Activated CD8-positive, alpha-beta memory T cell treated with anti-CD3 and anti-CD28 coated beads, Interleukin-2, amount 10 ng/mL, durations not matched to agents 7 days and 5 days (primary cell): ENCODE results near the gene POLR3K. TPM values are rescaled to one million over a fixed set of nuclear protein-coding genes. Genes with fewer than 3 reads are reported as not detected.

Source experiments
- ATAC-seq: fragments of 150-1000 bp; cut with Tn5 transposase; one replicate; pipeline ENCODE4 v1.10.0; 2021; ENCODE audit warnings: moderate library complexity
- CTCF ChIA-PET: fragments of 350-600 bp; sonication (Branson Sonifier 250); formaldehyde crosslinking; loops from one replicate; lab custom pipeline; 2021; ENCODE audit warnings: antibody characterized with exemption; lab: Charles Lee
- DNase-seq: peaks from one replicate; pipeline ENCODE4 v3.0.0-alpha.2; 2020
- H3K27ac Mint-ChIP-seq: one replicate; pipeline ENCODE4 v1.8.0; 2021; ENCODE audit warnings: mild to moderate bottlenecking, mixed read lengths
- H3K27me3 Mint-ChIP-seq: one replicate; pipeline ENCODE4 v1.8.0; 2021; ENCODE audit warnings: mixed read lengths
- H3K36me3 Mint-ChIP-seq: one replicate; pipeline ENCODE4 v1.8.0; 2021; ENCODE audit warnings: mild to moderate bottlenecking, mixed read lengths
- H3K4me1 Mint-ChIP-seq: one replicate; pipeline ENCODE4 v1.8.0; 2021; ENCODE audit warnings: mixed read lengths
- H3K4me3 Mint-ChIP-seq: one replicate; pipeline ENCODE4 v1.8.0; 2021; ENCODE audit warnings: mild to moderate bottlenecking, moderate library complexity, mixed read lengths
- H3K9me3 Mint-ChIP-seq: one replicate; pipeline ENCODE4 v1.8.0; 2022; ENCODE audit warnings: low read depth, mixed read lengths
- total RNA-seq, 2 experiments: library from RNA; stranded (reverse); gene quantifications; one replicate each; pipeline ENCODE4 v1.2.3, GENCODE V29; 2021

The POLR3K gene
- total RNA-seq, 2 experiments from 2014 or later = 40.4 to 53.1 TPM

- Mint-ChIP-seq H3K4me1 (no peaks in the 10 kb centered on the region), H3K9me3 (no peaks in the 10 kb centered on the region), H3K27me3 (peaks cover 18% of the 10 kb centered on the region), H3K4me3 (no peak overlapping the region), H3K27ac (no peak overlapping the region), H3K36me3 (no peaks in the 10 kb centered on the region)
- ATAC-seq (no peak), DNase-seq (no peak)
- CTCF ChIA-PET = interaction anchor here (3.3 to 14.8 kb wide), 4 partner anchors 9 to 29 kb away, joined by 17 to 350 read pairs (median 58); partner anchors contain the start of gene MPG
Measured at GRCh38 chr16:67183-67791, 13.9 kb upstream of the POLR3K start.

- no peaks in the 10 kb centered on the region for H3K36me3 Mint-ChIP-seq
- H3K27me3 Mint-ChIP-seq = peaks cover 15% of the 10 kb centered on the region
- no peak overlapping the region for H3K4me3 Mint-ChIP-seq
- H3K4me1 Mint-ChIP-seq = no peaks in the 10 kb centered on the region
- no peaks in the 10 kb centered on the region for H3K9me3 Mint-ChIP-seq
- ATAC-seq (no peak), DNase-seq (no peak)
- CTCF ChIA-PET = interaction anchor here (0.7 to 14.8 kb wide), 31 partner anchors 10 to 305 kb away, joined by 3 to 350 read pairs (median 5); partner anchors contain the start of genes HBQ1, MPG, POLR3K and SNRNP25
- no peak overlapping the region for H3K27ac Mint-ChIP-seq
Measured at GRCh38 chr16:66309-67182, 13.1 kb upstream of the POLR3K start.

GRCh38 chr16:65745-66144, 12.3 kb upstream of the POLR3K start:
- H3K27me3 Mint-ChIP-seq = peaks cover 8% of the 10 kb centered on the region
- H3K9me3 Mint-ChIP-seq = no peaks in the 10 kb centered on the region
- H3K4me3 Mint-ChIP-seq = no peak overlapping the region
- ATAC-seq (peak; percentile 92), DNase-seq (peak; percentile 89)
- no peak overlapping the region for H3K27ac Mint-ChIP-seq
- H3K4me1 Mint-ChIP-seq = no peaks in the 10 kb centered on the region
- CTCF ChIA-PET = interaction anchor here (0.6 to 14.8 kb wide), 34 partner anchors 9 to 306 kb away, joined by 3 to 350 read pairs (median 5); partner anchors contain the start of genes HBQ1, MPG, POLR3K and SNRNP25
- no peaks in the 10 kb centered on the region for H3K36me3 Mint-ChIP-seq

GRCh38 chr16:64914-65255, 11.5 kb upstream of the POLR3K start:
- Mint-ChIP-seq H3K4me1 (no peaks in the 10 kb centered on the region), H3K36me3 (no peaks in the 10 kb centered on the region), H3K27ac (no peak overlapping the region), H3K9me3 (no peaks in the 10 kb centered on the region), H3K4me3 (no peak overlapping the region), H3K27me3 (peaks cover 1% of the 10 kb centered on the region)
- CTCF ChIA-PET = interaction anchor here (1.2 to 14.8 kb wide), 15 partner anchors 8 to 306 kb away, joined by 3 to 350 read pairs (median 12); partner anchors contain the start of genes HBQ1, MPG, POLR3K and SNRNP25
- no peak for ATAC-seq
- DNase-seq = no peak

GRCh38 chr16:63998-64913, 10.8 kb upstream of the POLR3K start:
- no peak overlapping the region for H3K27ac Mint-ChIP-seq
- ATAC-seq = no peak
- no peak for DNase-seq
- no peaks in the 10 kb centered on the region for H3K27me3 Mint-ChIP-seq
- H3K36me3 Mint-ChIP-seq = no peaks in the 10 kb centered on the region
- no peak overlapping the region for H3K4me3 Mint-ChIP-seq
- no peaks in the 10 kb centered on the region for H3K9me3 Mint-ChIP-seq
- H3K4me1 Mint-ChIP-seq = no peaks in the 10 kb centered on the region
- CTCF ChIA-PET = interaction anchor here (0.6 to 14.8 kb wide), 13 partner anchors 8 to 1357 kb away, joined by 3 to 350 read pairs (median 17); partner anchors contain the start of genes MPG, POLR3K and SNRNP25

GRCh38 chr16:63466-63865, 10.1 kb upstream of the POLR3K start:
- Mint-ChIP-seq H3K9me3 (no peaks in the 10 kb centered on the region), H3K36me3 (no peaks in the 10 kb centered on the region), H3K4me3 (no peak overlapping the region), H3K4me1 (no peaks in the 10 kb centered on the region), H3K27ac (no peak overlapping the region), H3K27me3 (no peaks in the 10 kb centered on the region)
- ATAC-seq = no peak
- DNase-seq = no peak
- CTCF ChIA-PET = interaction anchor here (0.8 to 14.8 kb wide), 5 partner anchors 13 to 62 kb away, joined by 3 to 350 read pairs (median 52); partner anchors contain the start of gene MPG

- DNase-seq = no peak
- Mint-ChIP-seq H3K4me1 (no peaks in the 10 kb centered on the region), H3K36me3 (no peaks in the 10 kb centered on the region), H3K27me3 (no peaks in the 10 kb centered on the region), H3K27ac (no peak overlapping the region), H3K9me3 (no peaks in the 10 kb centered on the region), H3K4me3 (no peak overlapping the region)
- no peak for ATAC-seq
- CTCF ChIA-PET = interaction anchor here (0.8 to 14.8 kb wide), 5 partner anchors 14 to 63 kb away, joined by 3 to 350 read pairs (median 52); partner anchors contain the start of gene MPG
Measured at GRCh38 chr16:62968-63391, 9.6 kb upstream of the POLR3K start.

- H3K4me3 Mint-ChIP-seq = no peak overlapping the region
Measured at GRCh38 chr16:62283-62967, 9.0 kb upstream of the POLR3K start.

GRCh38 chr16:61879-62281, 8.5 kb upstream of the POLR3K start:
- CTCF ChIA-PET = interaction anchor here (6.6 to 14.8 kb wide), 2 partner anchors 15 to 35 kb away, joined by 78 to 350 read pairs; partner anchors contain the start of gene MPG
- no peak overlapping the region for H3K4me3 Mint-ChIP-seq
- H3K27me3 Mint-ChIP-seq = no peaks in the 10 kb centered on the region
- H3K27ac Mint-ChIP-seq = no peak overlapping the region
- H3K9me3 Mint-ChIP-seq = no peaks in the 10 kb centered on the region
- H3K4me1 Mint-ChIP-seq = no peaks in the 10 kb centered on the region
- no peaks in the 10 kb centered on the region for H3K36me3 Mint-ChIP-seq
- ATAC-seq (no peak), DNase-seq (no peak)

More at GRCh38 chr16:62283-62967, 9.0 kb upstream of the POLR3K start:
- Mint-ChIP-seq H3K4me1 (no peaks in the 10 kb centered on the region), H3K27me3 (no peaks in the 10 kb centered on the region), H3K27ac (no peak overlapping the region), H3K36me3 (no peaks in the 10 kb centered on the region), H3K9me3 (no peaks in the 10 kb centered on the region)
- DNase-seq = no peak
- CTCF ChIA-PET = interaction anchor here (4.1 to 14.8 kb wide), 3 partner anchors 14 to 43 kb away, joined by 52 to 350 read pairs (median 78); partner anchors contain the start of gene MPG
- ATAC-seq = no peak

- no peak for DNase-seq
- H3K27me3 Mint-ChIP-seq = no peaks in the 10 kb centered on the region
- peaks cover 2% of the 10 kb centered on the region for H3K36me3 Mint-ChIP-seq
- no peak overlapping the region for H3K4me3 Mint-ChIP-seq
- H3K9me3 Mint-ChIP-seq = no peaks in the 10 kb centered on the region
- ATAC-seq = no peak
- CTCF ChIA-PET = interaction anchor here (0.7 to 14.8 kb wide), 5 partner anchors 15 to 122 kb away, joined by 3 to 350 read pairs (median 6); partner anchors contain the start of gene MPG
- H3K27ac Mint-ChIP-seq = no peak overlapping the region
- no peaks in the 10 kb centered on the region for H3K4me1 Mint-ChIP-seq
Measured at GRCh38 chr16:60929-61878, 7.8 kb upstream of the POLR3K start.

- H3K4me1 Mint-ChIP-seq = peaks cover 4% of the 10 kb centered on the region
Measured at GRCh38 chr16:60166-60565, 6.8 kb upstream of the POLR3K start.

More at GRCh38 chr16:60166-60565, 6.8 kb upstream of the POLR3K start:
- no peak overlapping the region for H3K27ac Mint-ChIP-seq
- no peaks in the 10 kb centered on the region for H3K27me3 Mint-ChIP-seq
- DNase-seq = no peak
- CTCF ChIA-PET = interaction anchor here (0.7 to 1.5 kb wide), 3 partner anchors 37 to 123 kb away, joined by 3 to 6 read pairs (median 6); no protein-coding TSS in a partner anchor
- no peak overlapping the region for H3K4me3 Mint-ChIP-seq
- H3K36me3 Mint-ChIP-seq = peaks cover 7% of the 10 kb centered on the region
- no peaks in the 10 kb centered on the region for H3K9me3 Mint-ChIP-seq
- no peak for ATAC-seq
